HG03159 (cell line): ENCODE data around the gene SUV39H1.
A peak's percentile ranks its signal among the peaks of the same experiment; 100 is the strongest.
"Not testable (repeated sequence)": the region's sequence is repeated elsewhere in the genome, so short reads cannot be mapped to it uniquely, and the experiment has no call there.

ENCODE experiments used
- ATAC-seq: cut with Tn5 transposase; IDR thresholded peaks from one replicate; pipeline ENCODE4 v1.9.1; 2021; ENCODE audit warnings: mild to moderate bottlenecking, moderate library complexity; ENCODE audit not compliant: unreplicated experiment

SUV39H1 gene

GRCh38 chrX:48684134-48684533, 12.4 kb upstream of the SUV39H1 start:
- ATAC-seq, result no peak

- no peak for ATAC-seq
These were observed 11.1 kb upstream of the SUV39H1 start for GRCh38 chrX:48685416-48685815.

- ATAC-seq, result no peak
These were observed 7.9 kb upstream of the SUV39H1 start for GRCh38 chrX:48688531-48689150.

- no peak for ATAC-seq
These were observed 7.2 kb upstream of the SUV39H1 start for GRCh38 chrX:48689208-48689920.

GRCh38 chrX:48691746-48692145, 4.8 kb upstream of the SUV39H1 start:
- not testable (repeated sequence) for ATAC-seq

- ATAC-seq, result no peak
These were observed 1.6 kb upstream of the SUV39H1 start for GRCh38 chrX:48694776-48695533.

- ATAC-seq, result no peak
These were observed 1.0 kb upstream of the SUV39H1 start for GRCh38 chrX:48695534-48695896.

GRCh38 chrX:48695925-48696300, 621 bp upstream of the SUV39H1 start:
- ATAC-seq, result peak; percentile 7

- no peak for ATAC-seq
These were observed 584 bp downstream of the SUV39H1 start for GRCh38 chrX:48696909-48697727.

GRCh38 chrX:48698306-48698705, 1.8 kb downstream of the SUV39H1 start:
- ATAC-seq, result no peak

GRCh38 chrX:48700246-48700645, 3.7 kb downstream of the SUV39H1 start:
- ATAC-seq, result no peak

- ATAC-seq, result no peak
These were observed 4.6 kb downstream of the SUV39H1 start for GRCh38 chrX:48700951-48701653.

GRCh38 chrX:48702032-48702431, 5.5 kb downstream of the SUV39H1 start:
- ATAC-seq, result no peak

GRCh38 chrX:48702716-48703115, 6.2 kb downstream of the SUV39H1 start:
- no peak for ATAC-seq

GRCh38 chrX:48703228-48703627, 6.7 kb downstream of the SUV39H1 start:
- ATAC-seq, result no peak

GRCh38 chrX:48703642-48704481, 7.3 kb downstream of the SUV39H1 start:
- no peak for ATAC-seq

GRCh38 chrX:48705871-48706270, 9.3 kb downstream of the SUV39H1 start:
- no peak for ATAC-seq

- ATAC-seq, result no peak
These were observed 13.1 kb downstream of the SUV39H1 start for GRCh38 chrX:48709522-48710112.

GRCh38 chrX:48711162-48711928, 14.8 kb downstream of the SUV39H1 start:
- ATAC-seq, result no peak
